PFSK-1 (cell line): ENCODE results near the gene KRTAP19-6.

Experiments
- POLR2AphosphoS5 ChIP-seq: IDR thresholded peaks from 2 replicates; pipeline ENCODE4 v1.6.1; 2012; ENCODE audit warnings: low read depth, mild to moderate bottlenecking, control low read depth, low read length, moderate library complexity
- TF ChIP-seq, protein P1 (sequence below), 2 experiments: IDR thresholded peaks; 2 replicates each; pipeline versions ENCODE4 v1.6.1 to v1.8.0; 2011 to 2012; ENCODE audit warnings: low read depth in 2 of 2, low read length in 2 of 2, control low read depth in 1 of 2, inconsistent platforms in 1 of 2, mild to moderate bottlenecking in 1 of 2, moderate library complexity in 1 of 2; ENCODE audit not compliant: insufficient read depth in 1 of 2

DNA sequence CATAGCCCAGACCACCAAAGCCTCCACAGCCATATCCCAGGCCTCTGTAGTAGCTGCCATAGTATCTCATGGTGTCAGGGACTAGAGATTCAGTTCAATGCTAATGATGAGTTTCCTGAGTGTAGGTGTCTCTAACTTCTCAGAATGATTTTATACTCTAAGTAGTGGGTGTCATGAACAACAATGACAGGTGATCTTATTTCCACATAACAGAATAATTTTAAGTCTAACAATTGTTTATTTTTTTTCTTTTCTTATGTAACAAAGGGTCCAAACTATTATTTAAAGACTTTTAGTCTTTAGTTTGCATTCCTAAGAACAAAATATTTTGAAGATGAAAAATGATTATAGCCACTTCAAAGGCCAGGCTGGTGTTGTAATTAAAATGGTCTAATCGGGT is at the start of gene KRTAP19-6:
- TF ChIP-seq, protein P1, sequence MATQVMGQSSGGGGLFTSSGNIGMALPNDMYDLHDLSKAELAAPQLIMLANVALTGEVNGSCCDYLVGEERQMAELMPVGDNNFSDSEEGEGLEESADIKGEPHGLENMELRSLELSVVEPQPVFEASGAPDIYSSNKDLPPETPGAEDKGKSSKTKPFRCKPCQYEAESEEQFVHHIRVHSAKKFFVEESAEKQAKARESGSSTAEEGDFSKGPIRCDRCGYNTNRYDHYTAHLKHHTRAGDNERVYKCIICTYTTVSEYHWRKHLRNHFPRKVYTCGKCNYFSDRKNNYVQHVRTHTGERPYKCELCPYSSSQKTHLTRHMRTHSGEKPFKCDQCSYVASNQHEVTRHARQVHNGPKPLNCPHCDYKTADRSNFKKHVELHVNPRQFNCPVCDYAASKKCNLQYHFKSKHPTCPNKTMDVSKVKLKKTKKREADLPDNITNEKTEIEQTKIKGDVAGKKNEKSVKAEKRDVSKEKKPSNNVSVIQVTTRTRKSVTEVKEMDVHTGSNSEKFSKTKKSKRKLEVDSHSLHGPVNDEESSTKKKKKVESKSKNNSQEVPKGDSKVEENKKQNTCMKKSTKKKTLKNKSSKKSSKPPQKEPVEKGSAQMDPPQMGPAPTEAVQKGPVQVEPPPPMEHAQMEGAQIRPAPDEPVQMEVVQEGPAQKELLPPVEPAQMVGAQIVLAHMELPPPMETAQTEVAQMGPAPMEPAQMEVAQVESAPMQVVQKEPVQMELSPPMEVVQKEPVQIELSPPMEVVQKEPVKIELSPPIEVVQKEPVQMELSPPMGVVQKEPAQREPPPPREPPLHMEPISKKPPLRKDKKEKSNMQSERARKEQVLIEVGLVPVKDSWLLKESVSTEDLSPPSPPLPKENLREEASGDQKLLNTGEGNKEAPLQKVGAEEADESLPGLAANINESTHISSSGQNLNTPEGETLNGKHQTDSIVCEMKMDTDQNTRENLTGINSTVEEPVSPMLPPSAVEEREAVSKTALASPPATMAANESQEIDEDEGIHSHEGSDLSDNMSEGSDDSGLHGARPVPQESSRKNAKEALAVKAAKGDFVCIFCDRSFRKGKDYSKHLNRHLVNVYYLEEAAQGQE (IDR thresholded peaks at IDR 0.05; ENCODE audit: insufficient read depth in 1 of 2, low read depth in 2 of 2, low read length in 2 of 2), result no peak
- no peak for TF ChIP-seq POLR2AphosphoS5
